Stimulated activated CD4-positive, alpha-beta T cell treated with anti-CD3 and anti-CD28 coated beads, Interleukin-12 subunit alpha, Interleukin-12 subunit beta, amount 100 ng/mL, for 24 hours (primary cell): ENCODE measurements around the gene SERHL2.
"Not testable (repeated sequence)": the region's sequence is repeated elsewhere in the genome, so short reads cannot be mapped to it uniquely, and the experiment has no call there.

Experiments used
- DNase-seq, 2 experiments: peaks; one replicate each; pipeline ENCODE4 v3.0.0-alpha.2; 2020; ENCODE audit warnings: low read depth in 2 of 2

Gene SERHL2

DNA sequence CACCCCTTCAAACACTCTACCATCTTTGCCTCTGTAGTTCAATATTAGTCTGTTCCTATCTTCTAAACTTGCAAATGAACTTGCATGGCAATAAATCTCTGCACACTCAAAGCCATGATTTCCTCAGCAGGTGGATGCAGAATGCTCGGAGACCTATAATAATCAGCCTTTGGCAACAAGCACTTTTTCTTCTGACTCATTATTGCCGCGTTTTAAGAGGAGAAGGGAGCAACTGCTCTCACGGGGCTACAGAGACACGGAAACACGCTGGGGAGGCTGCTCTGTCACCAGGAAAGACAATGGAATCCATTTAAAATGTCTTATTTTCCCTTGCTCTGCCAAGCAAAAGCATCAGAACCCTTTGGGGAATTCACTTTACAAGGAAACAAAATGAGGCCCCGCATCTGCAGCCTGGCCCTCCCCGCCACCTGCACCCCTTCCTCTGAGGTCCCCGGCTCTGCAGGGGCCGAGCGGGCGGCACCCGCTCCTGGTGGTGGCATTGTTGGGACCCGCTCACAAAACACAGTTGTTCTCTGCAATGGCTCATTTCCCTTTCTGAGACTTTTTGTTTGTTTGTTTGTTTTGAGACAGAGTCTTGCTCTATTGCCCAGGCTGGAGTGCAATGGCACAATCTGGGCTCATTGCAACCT is 18.5 kb upstream of the SERHL2 start:
- DNase-seq: not testable (repeated sequence)

DNA sequence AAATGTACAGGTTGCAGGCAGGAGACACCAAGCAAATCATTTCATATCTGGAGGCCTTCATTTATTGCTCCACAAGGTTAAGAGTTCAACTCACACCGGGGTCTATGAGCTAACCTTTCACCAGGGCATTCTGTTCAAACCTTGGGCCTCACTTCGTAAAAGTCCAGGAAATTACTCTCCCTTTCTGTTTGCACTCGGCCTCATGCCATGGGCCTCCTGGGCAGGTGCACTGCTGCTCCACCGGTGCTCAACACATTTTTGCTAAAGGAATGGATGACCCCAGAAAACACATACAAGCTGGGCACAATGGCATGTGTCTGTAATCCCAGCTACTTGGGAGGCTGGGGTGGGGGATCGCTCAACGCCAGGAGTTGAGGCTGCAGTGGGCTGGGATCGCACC is 17.6 kb upstream of the SERHL2 start:
- no peak for DNase-seq

GRCh38 chr22:42536634-42537033 is 17.1 kb upstream of the SERHL2 start:
- DNase-seq: not testable (repeated sequence)

GRCh38 chr22:42537199-42537831 is 16.4 kb upstream of the SERHL2 start:
- DNase-seq: not testable (repeated sequence)

DNA sequence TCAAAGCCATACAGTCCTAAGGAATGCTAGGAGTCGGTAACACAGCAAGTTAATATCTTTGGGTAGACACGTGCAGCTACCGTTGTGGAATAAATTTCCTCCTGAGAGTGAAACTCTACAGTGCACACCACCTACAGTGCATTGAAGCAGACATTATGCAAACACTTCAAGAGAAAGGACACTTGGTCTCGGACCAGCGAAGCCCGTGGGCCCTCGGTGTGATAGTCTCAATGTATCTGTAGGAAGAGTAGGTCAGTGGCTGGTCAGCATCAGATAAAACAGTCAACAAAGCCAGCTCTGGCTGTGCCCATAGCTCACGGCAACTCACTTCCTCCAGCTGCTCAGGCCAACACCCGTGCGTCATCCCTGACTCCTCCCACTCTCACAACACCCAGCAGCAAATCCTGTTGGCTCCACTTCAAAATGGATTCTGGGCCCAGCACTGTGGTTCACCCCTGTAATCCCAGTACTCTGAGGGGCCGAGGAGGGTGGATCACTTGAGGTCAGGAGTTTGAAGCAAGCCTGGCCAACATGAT is 14.5 kb upstream of the SERHL2 start:
- DNase-seq: not testable (repeated sequence)

GRCh38 chr22:42544686-42545085 is 9.1 kb upstream of the SERHL2 start:
- DNase-seq: no peak

DNA sequence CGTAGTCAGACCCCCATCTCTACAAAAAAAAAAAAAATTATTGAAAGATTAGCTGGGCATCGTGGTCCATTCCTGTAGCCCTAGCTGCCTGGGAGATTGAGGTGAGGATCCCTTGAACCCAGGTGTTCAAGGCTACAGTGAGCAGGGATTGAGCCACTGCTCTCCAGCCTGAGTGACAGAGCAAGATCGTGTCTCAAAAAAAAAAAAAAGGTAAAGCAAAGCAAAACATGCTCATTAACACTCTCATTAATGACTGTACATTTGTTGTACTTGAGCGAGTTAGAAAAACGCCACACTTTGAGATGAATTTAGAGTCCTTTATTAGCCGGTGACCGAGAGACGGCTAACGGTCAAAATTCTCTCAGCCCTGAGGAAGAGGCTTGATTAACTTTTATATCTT is 6.2 kb upstream of the SERHL2 start:
- DNase-seq: no peak

DNA sequence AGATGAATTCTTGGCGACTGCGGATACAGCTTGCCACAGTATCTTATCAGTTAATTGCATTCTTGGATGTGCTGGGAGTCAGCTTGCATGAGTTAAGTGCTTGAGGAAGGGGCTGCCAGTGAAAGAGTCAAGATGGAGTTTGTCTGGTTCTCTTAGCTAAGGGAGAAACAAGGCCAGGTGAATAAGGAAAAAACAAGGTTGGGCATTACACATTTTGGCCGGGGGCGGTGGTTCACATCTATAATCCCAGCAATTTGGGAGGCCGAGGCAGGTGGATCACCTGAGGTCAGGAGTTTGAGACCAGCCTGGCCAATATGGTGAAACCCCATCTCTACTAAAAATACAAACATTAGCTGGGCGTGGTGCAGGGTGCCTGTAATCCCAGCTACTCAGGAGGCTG is 5.6 kb upstream of the SERHL2 start:
- DNase-seq: not testable (repeated sequence)

DNA sequence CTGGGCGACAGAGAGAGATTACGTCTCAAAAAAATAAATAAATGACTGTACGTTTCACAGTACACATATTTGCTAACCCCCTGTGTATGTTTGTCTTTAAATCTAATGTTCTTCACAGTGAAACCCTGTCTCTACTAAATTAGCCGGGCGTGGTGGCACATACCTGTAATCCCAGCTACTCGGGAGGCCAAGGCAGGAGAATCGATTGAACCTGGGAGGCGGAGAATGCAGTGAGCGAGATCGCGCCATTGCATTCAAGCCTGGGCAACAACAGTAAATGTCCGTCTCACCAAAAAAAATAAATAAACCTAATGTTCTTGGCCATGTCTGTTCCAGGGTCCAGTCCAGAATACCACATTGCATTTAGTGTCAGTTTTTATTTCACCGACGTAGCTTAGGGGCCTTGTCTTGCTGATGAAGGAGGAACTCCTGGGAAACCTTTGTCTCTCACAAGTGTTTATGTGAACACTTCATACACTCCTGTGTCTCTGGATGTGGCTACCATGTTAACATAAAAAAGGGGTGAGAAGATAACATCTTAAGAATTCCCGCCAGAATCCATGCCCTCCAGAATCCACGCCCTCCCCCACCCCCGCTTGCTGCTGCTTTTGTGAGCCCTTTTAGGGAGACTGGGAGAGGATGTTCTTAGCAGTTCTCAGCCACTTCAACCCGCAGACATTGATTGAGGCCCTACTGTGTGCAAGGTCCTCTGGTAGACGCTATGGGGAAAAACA is 5.0 kb upstream of the SERHL2 start:
- DNase-seq: no peak

GRCh38 chr22:42549331-42550060 is 4.3 kb upstream of the SERHL2 start:
- DNase-seq: no peak

GRCh38 chr22:42552294-42552647 is 1.5 kb upstream of the SERHL2 start:
- DNase-seq: not testable (repeated sequence)

DNA sequence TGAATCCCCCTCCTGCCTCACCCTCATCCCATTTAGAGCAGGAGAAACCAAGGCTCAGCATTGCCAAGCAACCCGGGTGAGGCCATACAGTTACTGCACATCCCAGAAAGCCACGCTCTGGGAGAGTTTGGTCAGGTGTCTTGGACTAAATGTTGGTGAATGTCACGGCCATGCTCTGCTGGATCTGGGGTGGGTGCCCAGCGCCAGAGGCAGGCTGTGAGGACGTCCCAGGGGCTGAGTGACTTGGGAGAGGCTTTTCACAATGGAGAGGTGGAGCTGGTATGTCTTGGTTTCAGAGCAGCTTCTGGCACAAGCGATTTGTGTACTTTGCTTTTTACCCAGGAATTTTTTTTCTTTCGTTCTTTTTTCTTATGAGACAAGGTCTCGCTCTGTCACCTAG is 6.6 kb downstream of the SERHL2 start:
- DNase-seq: no peak

GRCh38 chr22:42560781-42561180 is 7.0 kb downstream of the SERHL2 start:
- no peak for DNase-seq

DNA sequence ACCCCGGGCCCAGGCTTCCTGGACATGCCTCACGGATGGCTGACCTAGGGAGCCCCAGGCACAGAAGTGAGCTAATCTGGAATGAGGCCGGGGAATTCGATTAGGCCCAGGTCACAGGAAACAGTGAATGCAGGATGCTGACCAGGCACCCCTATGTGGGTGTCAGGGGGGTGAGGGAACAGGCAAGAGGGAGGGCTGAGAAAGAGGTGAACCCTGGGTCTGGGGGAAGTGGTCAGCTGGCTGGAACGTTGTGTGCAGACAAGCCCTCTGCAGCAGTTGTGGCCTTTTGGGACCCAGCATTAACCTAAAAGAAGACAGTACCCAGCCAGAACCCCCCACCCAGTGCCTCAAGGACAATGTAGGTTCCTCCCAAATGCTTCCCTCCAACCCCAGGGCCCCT is 8.1 kb downstream of the SERHL2 start:
- no peak for DNase-seq

DNA sequence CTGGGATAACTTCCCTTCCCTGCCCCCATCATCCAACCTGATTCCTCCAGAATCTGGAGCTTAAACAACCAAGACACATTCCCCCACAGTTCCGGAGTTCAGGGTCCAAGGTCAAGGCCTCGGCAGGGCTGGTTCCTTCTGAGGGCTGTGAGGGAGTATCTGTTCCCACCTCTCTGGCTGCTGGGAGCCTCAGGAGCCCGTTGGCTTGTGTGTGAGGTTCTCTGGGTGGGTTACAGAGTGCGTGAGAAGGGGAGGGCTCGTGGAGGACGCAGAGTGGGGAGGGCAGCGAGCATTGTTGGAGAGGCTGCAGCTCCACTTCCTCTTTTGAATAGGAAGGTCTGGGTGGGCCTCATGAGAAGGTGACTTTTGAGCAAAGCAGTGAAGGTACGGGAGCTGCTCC is 8.5 kb downstream of the SERHL2 start:
- no peak for DNase-seq

- no peak for DNase-seq
These were observed 8.9 kb downstream of the SERHL2 start for GRCh38 chr22:42562684-42563083.

DNA sequence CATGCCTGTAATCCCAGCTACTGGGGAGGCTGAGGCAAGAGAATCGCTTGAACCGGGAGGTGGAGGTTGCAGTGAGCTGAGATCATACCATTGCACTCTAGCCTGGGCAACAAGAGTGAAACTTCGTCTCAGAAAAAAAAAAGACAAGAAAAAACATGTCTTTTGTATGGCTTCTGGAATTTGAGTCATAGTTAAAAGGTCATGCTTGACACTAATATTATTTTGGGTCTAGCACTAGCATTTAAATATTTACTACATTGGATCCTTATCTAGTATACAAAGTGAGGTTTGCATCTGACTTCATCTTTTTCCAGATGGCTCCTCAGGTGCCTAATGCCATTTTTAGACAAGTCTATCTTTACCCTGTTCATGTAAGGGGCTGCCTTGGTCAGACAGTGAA is 10.2 kb downstream of the SERHL2 start:
- not testable (repeated sequence) for DNase-seq

- DNase-seq: no peak
These were observed 10.9 kb downstream of the SERHL2 start for GRCh38 chr22:42564699-42565098.

- no peak for DNase-seq
These were observed 12.2 kb downstream of the SERHL2 start for GRCh38 chr22:42565956-42566355.

- not testable (repeated sequence) for DNase-seq
These were observed 14.2 kb downstream of the SERHL2 start for GRCh38 chr22:42567950-42568349.

GRCh38 chr22:42570580-42570979 is 16.8 kb downstream of the SERHL2 start:
- not testable (repeated sequence) for DNase-seq

- DNase-seq: not testable (repeated sequence)
These were observed 17.3 kb downstream of the SERHL2 start for GRCh38 chr22:42571068-42571467.
